Smooth muscle cell of the pulmonary artery (primary cell): ENCODE measurements around the gene CACNG4. TPM values are rescaled to one million over a fixed set of nuclear protein-coding genes. Genes with fewer than 3 reads are reported as not detected.

ENCODE experiments used
- total RNA-seq: library from RNA; depleted of rRNA; stranded (reverse); fragments of >200 nt; gene quantifications from 2 replicates; pipeline ENCODE4 v1.2.3, GENCODE V29; 2014

The CACNG4 gene
- not detected in 2 replicates for total RNA-seq

DNA sequence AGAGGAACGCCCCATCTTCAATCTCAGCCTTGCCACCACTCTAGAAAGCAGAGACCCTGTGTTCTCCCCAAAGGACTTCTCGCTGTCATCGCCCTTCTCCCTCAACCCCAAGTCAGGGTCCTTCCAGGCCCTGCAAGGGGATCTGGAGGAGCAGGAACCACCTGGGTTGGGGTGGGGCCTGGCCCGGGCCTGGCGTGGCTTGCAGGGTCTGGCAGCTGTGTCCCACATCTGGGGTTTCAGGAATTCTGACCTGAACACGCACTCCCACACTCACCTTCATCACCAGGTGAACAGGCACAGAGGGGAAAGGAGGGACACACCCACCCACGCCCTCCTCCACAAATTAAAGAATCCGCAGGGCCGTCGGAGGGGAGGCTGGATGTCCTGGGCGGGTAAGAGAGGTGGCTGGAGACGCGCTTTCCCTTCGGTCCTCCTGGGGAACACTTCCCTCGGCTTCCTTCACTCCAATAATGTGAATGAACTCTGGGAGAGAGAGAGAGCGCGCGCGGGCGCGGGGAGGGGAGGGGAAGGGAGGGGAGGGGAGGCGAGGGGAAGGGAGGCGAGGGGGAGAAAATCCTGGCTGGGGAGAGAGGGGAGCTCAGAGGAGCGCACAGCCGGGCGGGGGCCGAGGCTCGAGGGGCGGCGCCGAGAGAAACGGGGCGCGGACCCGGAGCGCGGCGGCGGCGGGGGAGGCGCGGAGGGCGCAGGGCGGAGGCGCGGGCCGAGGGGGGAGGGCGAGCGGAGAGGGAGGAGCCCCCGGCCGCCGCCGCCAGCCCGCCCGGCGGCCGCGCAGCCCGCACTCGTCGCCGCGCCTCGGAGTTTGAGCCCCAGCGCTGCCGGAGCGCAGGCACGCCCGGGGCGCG is at the start of gene CACNG4:
Gene CACNG4, plus strand, starts transcription at position 799 of the 863 bp plus-strand sequence. CDS start 205 bp downstream, outside the sequence.

DNA sequence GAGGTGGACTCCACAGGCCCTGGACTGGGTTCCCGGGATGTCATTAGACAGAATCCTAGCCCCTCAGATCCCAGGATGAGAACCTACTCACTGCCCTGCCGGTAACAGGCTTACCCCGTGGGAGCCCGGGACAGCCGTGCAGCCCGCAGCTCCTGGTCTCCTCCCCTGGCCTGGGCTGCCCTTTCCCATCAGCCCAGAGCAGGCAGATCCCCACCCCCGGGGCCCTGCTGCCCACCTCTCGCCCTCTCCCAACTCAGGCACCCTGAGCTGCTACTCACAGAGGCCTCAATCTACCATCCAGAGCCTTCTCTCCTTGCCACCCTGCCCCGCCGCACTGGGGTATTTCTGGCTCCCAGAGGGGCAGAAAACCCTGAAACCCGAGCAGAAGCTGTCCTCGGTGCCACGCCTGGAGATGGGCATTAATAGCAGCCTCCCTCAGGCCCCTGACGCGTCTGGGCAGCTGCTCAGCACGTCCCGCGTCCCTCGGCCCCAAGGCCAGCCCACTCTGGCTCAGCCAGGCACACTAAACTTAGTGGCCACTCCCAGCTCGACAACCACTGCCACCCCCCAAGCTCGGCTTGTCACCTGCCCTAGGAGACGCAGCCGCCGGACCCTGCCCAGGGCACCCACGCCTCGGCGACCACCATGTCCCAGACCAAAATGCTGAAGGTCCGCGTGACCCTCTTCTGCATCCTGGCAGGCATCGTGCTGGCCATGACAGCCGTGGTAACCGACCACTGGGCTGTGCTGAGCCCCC is 79.7 kb downstream of the CACNG4 start, which contains the start of gene CACNG1:
Gene CACNG1, plus strand, starts transcription at position 539 of the 757 bp plus-strand sequence. Its CDS starts 107 bp downstream, at position 646.

Other genes starting within 250 kb of the CACNG4 start
- gene CACNG5, start 129.6 kb upstream of the CACNG4 start, total RNA-seq, result not detected in 2 replicates
- not detected in 2 replicates for gene CACNG1, start 79.8 kb downstream of the CACNG4 start, total RNA-seq